ENCODE results near the gene MYO1G. TPM values are rescaled to one million over a fixed set of nuclear protein-coding genes. Genes with fewer than 3 reads are reported as not detected.
A peak's percentile ranks its signal among the peaks of the same experiment; 100 is the strongest.
"Not testable (repeated sequence)": the region's sequence is repeated elsewhere in the genome, so short reads cannot be mapped to it uniquely, and the experiment has no call there.

The MYO1G gene
- total and polyA plus RNA-seq, 4 donors = 0.56 to 3.9 (median 2.1) TPM

DNA sequence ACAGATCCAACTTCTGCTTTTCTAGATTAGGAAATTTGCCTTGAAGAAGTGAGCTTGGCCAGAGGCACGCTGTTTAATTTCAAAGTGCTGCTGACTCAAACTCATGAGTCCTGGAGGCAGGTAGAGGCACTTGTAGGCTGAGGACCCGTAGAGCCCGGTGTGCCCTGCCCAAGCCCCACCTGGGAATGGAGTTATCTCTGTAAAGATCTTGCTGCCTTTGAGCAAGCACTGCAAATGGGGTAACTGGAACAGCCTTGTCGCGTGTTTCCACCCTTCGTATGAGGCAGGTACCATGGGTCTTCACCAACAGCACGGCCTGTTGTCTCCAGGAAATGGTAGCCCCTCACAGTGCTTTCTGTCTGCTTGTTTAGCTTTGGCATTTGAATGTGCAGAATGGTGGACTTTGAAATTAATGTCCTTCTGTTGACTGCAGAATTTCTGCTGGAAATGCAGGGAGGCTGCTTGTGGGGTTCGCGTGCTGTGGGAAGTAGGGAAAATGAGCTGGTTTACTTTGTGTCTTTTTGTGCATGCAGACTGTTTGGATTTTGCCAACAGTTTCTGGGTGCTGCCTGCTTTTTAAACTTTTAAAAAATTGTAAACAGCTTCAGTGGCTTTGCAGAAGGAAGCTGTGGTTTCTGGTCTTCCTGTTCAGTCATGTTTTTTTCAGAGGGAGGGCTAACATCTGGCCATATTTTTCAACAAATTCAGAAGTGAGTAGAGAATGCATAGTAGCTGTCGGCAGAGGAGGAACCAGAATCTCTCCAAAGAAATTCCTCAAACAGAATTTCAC lies 48.4 kb upstream of the MYO1G start:
- H3K36me3 ChIP-seq (ENCODE audit: control insufficient read depth in 4 of 4, insufficient read depth in 3 of 4, low read depth in 1 of 4, low read length in 3 of 4) = peaks cover 0 to 10% (median 0%) of the 10 kb centered on the region in 4 donors
- H3K27ac ChIP-seq (ENCODE audit: low read depth in 1 of 2, low read length in 2 of 2) = peak overlapping the region; percentile 28 to 59
- 80% methylated on average over 10 of the region's 10 CpGs for WGBS
- no peaks in the 10 kb centered on the region for H3K9me3 ChIP-seq (ENCODE audit: control insufficient read depth in 4 of 4, low read length in 3 of 4)
- no peak for DNase-seq (ENCODE audit: low spot score)
- peak overlapping the region in 2 of 3 donors; percentile 6 to 9 for H3K4me3 ChIP-seq (ENCODE audit: low read depth in 1 of 3, low read length in 3 of 3)
- no peaks in the 10 kb centered on the region for H3K27me3 ChIP-seq (ENCODE audit: control insufficient read depth in 4 of 4, insufficient read depth in 4 of 4, low read length in 3 of 4)
- TF ChIP-seq, protein P1, sequence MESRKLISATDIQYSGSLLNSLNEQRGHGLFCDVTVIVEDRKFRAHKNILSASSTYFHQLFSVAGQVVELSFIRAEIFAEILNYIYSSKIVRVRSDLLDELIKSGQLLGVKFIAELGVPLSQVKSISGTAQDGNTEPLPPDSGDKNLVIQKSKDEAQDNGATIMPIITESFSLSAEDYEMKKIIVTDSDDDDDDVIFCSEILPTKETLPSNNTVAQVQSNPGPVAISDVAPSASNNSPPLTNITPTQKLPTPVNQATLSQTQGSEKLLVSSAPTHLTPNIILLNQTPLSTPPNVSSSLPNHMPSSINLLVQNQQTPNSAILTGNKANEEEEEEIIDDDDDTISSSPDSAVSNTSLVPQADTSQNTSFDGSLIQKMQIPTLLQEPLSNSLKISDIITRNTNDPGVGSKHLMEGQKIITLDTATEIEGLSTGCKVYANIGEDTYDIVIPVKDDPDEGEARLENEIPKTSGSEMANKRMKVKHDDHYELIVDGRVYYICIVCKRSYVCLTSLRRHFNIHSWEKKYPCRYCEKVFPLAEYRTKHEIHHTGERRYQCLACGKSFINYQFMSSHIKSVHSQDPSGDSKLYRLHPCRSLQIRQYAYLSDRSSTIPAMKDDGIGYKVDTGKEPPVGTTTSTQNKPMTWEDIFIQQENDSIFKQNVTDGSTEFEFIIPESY (IDR thresholded peaks at IDR 0.05) = no peak
- TF ChIP-seq RAD21 (IDR thresholded peaks at IDR 0.05) = peak in 1 of 2 donors; percentile 3
- H3K9ac ChIP-seq (ENCODE audit: low read depth in 1 of 2, low read length in 2 of 2) = peak overlapping the region in 1 of 2 donors; percentile 8
- no peaks in the 10 kb centered on the region for H3K4me1 ChIP-seq (ENCODE audit: control insufficient read depth in 4 of 4, insufficient read depth in 4 of 4, low read length in 3 of 4)

DNA sequence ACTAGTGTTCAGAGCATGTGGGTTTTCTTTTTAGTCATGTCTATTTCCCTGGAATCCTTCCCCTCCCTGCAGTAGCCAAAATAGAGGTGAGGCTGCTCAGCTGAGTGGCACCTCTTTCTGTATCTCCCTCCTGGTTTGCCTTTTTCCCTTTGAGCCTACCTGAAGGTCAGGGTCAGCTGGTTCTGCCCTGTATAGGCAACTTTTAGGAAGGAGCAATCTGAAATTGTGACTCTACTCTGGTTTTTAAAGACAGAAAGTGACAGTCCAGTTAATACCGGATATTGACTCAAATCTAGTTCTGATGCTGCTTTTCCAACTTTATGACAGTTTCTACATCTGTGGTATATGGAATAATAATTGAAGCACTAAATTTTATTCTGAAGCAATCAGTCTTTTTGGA lies 47.2 kb upstream of the MYO1G start:
- Histone ChIP-seq H3K27ac (ENCODE audit: low read depth in 1 of 2, low read length in 2 of 2) (no peak overlapping the region), H3K9ac (ENCODE audit: low read depth in 1 of 2, low read length in 2 of 2) (no peak overlapping the region), H3K9me3 (ENCODE audit: control insufficient read depth in 4 of 4, low read length in 3 of 4) (no peaks in the 10 kb centered on the region), H3K4me3 (ENCODE audit: low read depth in 1 of 3, low read length in 3 of 3) (no peak overlapping the region), H3K36me3 (ENCODE audit: control insufficient read depth in 4 of 4, insufficient read depth in 3 of 4, low read depth in 1 of 4, low read length in 3 of 4) (peaks cover 0 to 10% (median 0%) of the 10 kb centered on the region in 4 donors), H3K27me3 (ENCODE audit: control insufficient read depth in 4 of 4, insufficient read depth in 4 of 4, low read length in 3 of 4) (no peaks in the 10 kb centered on the region), H3K4me1 (ENCODE audit: control insufficient read depth in 4 of 4, insufficient read depth in 4 of 4, low read length in 3 of 4) (peaks cover 0 to 1% (median under 1%) of the 10 kb centered on the region in 4 donors)
- 97% methylated on average over 1 of the region's 1 CpG for WGBS
- no peak for DNase-seq (ENCODE audit: low spot score)
- TF ChIP-seq FOXA1 (IDR thresholded peaks at IDR 0.05) (no peak), JUND (IDR thresholded peaks at IDR 0.05) (no peak), GABPA (IDR thresholded peaks at IDR 0.05 in 1 of 2, conservative IDR thresholded peaks at IDR 0.05 in 1 of 2) (no peak), EGR1 (IDR thresholded peaks at IDR 0.05; ENCODE audit: low read depth in 2 of 2) (no peak), TAF1 (conservative IDR thresholded peaks at IDR 0.05) (no peak), RXRA (IDR thresholded peaks at IDR 0.05) (no peak), HNF4G (IDR thresholded peaks at IDR 0.05) (no peak), RAD21 (IDR thresholded peaks at IDR 0.05) (no peak), FOXA2 (IDR thresholded peaks at IDR 0.05) (no peak), NR2F2 (IDR thresholded peaks at IDR 0.05) (no peak), HNF4A (conservative IDR thresholded peaks at IDR 0.05) (no peak), YY1 (IDR thresholded peaks at IDR 0.05) (no peak), SP1 (IDR thresholded peaks at IDR 0.05) (no peak)
- TF ChIP-seq, protein P2, sequence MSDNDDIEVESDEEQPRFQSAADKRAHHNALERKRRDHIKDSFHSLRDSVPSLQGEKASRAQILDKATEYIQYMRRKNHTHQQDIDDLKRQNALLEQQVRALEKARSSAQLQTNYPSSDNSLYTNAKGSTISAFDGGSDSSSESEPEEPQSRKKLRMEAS (IDR thresholded peaks at IDR 0.05) = no peak
- TF ChIP-seq, protein P1 (IDR thresholded peaks at IDR 0.05) = no peak
- TF ChIP-seq, protein P3, sequence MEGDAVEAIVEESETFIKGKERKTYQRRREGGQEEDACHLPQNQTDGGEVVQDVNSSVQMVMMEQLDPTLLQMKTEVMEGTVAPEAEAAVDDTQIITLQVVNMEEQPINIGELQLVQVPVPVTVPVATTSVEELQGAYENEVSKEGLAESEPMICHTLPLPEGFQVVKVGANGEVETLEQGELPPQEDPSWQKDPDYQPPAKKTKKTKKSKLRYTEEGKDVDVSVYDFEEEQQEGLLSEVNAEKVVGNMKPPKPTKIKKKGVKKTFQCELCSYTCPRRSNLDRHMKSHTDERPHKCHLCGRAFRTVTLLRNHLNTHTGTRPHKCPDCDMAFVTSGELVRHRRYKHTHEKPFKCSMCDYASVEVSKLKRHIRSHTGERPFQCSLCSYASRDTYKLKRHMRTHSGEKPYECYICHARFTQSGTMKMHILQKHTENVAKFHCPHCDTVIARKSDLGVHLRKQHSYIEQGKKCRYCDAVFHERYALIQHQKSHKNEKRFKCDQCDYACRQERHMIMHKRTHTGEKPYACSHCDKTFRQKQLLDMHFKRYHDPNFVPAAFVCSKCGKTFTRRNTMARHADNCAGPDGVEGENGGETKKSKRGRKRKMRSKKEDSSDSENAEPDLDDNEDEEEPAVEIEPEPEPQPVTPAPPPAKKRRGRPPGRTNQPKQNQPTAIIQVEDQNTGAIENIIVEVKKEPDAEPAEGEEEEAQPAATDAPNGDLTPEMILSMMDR (IDR thresholded peaks at IDR 0.05; ENCODE audit: low read depth, low read length, missing input control) = no peak
- TF ChIP-seq, protein P4, sequence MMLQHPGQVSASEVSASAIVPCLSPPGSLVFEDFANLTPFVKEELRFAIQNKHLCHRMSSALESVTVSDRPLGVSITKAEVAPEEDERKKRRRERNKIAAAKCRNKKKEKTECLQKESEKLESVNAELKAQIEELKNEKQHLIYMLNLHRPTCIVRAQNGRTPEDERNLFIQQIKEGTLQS (IDR thresholded peaks at IDR 0.05) = no peak
- TF ChIP-seq, protein P5, sequence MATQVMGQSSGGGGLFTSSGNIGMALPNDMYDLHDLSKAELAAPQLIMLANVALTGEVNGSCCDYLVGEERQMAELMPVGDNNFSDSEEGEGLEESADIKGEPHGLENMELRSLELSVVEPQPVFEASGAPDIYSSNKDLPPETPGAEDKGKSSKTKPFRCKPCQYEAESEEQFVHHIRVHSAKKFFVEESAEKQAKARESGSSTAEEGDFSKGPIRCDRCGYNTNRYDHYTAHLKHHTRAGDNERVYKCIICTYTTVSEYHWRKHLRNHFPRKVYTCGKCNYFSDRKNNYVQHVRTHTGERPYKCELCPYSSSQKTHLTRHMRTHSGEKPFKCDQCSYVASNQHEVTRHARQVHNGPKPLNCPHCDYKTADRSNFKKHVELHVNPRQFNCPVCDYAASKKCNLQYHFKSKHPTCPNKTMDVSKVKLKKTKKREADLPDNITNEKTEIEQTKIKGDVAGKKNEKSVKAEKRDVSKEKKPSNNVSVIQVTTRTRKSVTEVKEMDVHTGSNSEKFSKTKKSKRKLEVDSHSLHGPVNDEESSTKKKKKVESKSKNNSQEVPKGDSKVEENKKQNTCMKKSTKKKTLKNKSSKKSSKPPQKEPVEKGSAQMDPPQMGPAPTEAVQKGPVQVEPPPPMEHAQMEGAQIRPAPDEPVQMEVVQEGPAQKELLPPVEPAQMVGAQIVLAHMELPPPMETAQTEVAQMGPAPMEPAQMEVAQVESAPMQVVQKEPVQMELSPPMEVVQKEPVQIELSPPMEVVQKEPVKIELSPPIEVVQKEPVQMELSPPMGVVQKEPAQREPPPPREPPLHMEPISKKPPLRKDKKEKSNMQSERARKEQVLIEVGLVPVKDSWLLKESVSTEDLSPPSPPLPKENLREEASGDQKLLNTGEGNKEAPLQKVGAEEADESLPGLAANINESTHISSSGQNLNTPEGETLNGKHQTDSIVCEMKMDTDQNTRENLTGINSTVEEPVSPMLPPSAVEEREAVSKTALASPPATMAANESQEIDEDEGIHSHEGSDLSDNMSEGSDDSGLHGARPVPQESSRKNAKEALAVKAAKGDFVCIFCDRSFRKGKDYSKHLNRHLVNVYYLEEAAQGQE (IDR thresholded peaks at IDR 0.05) = no peak

GRCh38 chr7:45025473-45025872 lies 46.7 kb upstream of the MYO1G start:
- H3K4me1 ChIP-seq (ENCODE audit: control insufficient read depth in 4 of 4, insufficient read depth in 4 of 4, low read length in 3 of 4); DNase-seq (ENCODE audit: low spot score); H3K4me3 ChIP-seq (ENCODE audit: low read depth in 1 of 3, low read length in 3 of 3); H3K36me3 ChIP-seq (ENCODE audit: control insufficient read depth in 4 of 4, insufficient read depth in 3 of 4, low read depth in 1 of 4, low read length in 3 of 4); H3K27ac ChIP-seq (ENCODE audit: low read depth in 1 of 2, low read length in 2 of 2); H3K9me3 ChIP-seq (ENCODE audit: control insufficient read depth in 4 of 4, low read length in 3 of 4); H3K9ac ChIP-seq (ENCODE audit: low read depth in 1 of 2, low read length in 2 of 2); H3K27me3 ChIP-seq (ENCODE audit: control insufficient read depth in 4 of 4, insufficient read depth in 4 of 4, low read length in 3 of 4): not testable (repeated sequence)
- WGBS = 97% methylated on average over 12 of the region's 12 CpGs

All from liver (tissue), 9 donors.